Measurements from ENCODE around the gene PACSIN3.
A peak's percentile ranks its signal among the peaks of the same experiment; 100 is the strongest.
"Not testable (repeated sequence)": the region's sequence is repeated elsewhere in the genome, so short reads cannot be mapped to it uniquely, and the experiment has no call there.

The PACSIN3 gene

GRCh38 chr11:47192111-47192510, 5.9 kb upstream of the PACSIN3 start:
- no peak for DNase-seq (ENCODE audit: low read depth)

DNA sequence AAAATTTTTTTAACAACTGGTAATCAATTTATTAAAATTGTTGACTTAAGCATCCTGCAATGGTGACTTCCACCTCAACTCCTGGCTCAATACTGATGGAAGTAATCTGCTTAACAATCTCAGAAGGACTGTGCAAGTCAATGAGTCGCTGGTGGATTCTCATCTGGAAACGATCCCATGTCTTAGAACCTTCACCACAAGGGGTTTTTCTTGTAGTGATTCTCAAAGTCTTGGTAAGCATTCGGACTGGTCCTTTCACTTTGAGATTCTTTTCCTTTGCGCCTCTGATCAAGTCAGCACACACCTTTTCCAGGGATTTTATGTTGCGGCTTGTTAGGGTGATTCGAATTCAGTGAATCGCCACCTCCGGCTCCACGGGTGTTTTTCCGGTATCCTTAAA, 4.9 kb upstream of the PACSIN3 start:
- DNase-seq (ENCODE audit: low read depth), result not testable (repeated sequence)

GRCh38 chr11:47189100-47189834, 3.0 kb upstream of the PACSIN3 start:
- DNase-seq (ENCODE audit: low read depth), result no peak

DNA sequence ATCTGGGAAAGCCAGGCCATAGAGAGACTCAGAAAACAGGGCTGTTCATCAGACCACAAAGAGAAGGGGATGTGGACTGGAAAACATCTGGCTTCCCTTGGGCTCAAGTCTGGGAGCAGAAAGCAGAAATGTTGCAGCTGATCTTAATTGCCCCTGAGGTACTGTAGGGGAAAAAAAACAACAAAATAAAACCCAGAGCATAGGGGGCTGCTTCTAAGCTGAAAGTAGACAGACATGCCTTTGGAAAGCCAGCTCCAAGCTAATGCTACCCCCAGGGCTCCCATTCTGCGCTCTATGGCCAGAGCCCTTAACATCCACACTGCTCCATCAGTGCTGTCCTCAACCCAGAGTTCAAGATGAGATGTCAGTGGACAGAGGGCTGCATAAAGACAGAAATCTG, 2.0 kb upstream of the PACSIN3 start:
- DNase-seq (ENCODE audit: low read depth), result no peak

GRCh38 chr11:47187723-47188122, 1.5 kb upstream of the PACSIN3 start:
- DNase-seq (ENCODE audit: low read depth), result no peak

DNA sequence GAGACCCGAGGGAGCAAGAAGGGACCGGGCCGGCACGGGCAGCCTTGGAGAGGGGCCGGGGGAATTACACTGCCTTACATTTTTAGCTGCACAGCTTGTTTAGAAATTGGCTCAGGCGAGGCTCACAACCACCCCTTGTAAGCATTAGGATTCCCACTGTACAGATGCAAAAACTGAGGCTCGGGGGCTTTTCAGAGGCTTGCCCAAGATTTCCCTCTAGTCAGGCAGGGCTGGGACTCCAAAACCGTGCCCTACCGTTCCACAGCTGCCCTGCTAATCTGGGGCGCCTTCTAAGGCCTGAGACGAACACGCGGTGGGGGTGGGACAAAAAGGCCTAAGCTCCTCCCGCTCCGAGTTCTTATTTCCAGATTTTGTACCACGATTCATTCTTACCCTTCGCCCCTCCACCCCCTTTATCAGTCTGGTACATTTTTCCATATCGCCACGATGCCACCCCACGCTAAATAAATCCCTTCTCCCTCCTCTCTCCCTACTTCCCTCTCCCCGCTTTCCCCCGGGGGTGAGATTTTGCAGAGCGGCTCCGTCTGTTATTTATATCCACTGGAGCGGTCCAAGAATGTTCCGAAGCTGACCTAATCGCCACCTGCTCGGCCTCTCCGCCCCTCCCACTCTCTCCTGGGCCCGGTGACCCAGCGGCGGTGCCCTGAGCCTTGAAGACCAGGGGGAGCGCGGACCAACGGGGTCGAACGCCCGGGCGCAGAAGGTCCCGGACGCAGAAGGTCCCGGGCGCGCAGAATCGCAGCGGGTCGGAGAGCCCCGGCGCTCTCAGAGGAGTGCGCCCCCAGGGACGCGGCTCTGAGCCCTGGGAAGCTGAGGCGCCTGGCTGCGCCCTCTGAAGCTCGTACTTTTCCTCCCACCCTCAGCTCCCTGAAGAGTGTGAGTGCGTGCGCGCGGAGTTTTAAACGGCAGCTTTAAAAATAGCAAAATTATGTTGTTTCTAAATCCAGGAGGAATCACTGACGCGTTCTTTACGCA, 764 bp upstream of the PACSIN3 start:
- DNase-seq (ENCODE audit: low read depth), result no peak

DNA sequence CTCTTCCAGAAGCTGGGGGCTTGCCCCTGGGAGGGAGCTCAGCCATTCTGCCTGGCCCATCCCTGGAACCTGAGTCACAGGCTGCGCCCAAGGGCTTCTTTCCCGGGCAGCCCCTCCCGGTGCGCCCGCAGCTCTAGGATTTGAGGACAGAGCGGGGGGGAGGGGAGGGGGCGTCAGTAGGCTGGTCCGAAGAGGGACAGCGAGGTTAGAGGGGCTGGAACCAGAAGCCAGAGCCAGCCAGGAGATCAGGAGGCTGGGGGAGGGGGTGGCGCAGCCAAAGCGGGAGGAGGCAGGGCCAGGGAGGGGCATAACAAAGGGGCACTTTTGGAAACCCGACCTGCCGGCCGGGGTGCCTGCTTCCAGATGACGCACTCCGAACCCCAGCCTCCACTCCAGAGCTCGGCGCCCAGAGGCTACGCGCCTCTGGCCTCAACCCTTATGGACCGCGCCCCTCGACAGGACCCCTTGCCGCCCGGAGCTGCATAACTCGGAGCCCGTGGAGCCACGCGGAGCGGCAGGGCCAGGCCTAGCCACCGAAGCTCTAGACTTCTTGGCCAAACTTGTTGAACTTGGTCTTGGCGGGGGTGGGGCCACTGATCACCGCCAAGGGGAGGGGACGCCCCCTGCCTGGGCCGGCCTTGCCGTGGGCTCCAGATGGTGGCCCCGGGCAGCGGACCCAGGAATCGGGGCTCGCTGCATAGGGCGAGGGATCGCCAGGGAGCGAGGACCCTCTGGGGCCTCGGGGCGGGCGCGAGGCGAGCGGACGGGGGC, 744 bp downstream of the PACSIN3 start:
- no peak for DNase-seq (ENCODE audit: low read depth)

DNA sequence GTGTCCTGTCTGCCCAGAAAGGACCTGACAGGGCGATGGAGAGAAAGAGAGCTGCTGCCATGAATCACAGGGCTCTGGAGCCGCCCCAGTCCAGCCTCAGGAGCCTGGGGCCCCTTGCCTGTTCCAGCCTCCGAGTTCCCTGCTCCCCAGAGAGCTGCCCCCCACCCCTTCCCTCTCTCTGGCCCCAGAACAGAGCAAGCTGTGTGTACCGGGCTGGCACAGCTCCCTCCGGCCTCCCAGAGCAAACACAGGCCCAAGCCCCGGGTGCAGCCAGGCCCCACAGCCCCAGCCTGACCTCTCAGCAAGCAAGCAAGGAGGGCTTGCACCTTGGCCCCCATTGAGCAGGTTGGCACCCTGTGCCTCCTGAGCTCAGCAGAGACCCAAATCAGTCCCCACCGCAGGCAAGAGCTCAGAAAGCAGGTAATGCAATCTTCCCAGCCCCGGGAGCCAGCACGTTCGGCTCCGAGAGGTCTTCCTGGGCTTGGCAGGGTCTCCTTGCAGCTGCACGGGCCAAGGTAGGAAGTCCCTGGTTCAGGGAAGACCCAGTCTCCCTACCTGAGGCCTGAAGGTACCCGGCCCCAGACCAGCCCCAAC, 1.4 kb downstream of the PACSIN3 start:
- no peak for DNase-seq (ENCODE audit: low read depth)

DNA sequence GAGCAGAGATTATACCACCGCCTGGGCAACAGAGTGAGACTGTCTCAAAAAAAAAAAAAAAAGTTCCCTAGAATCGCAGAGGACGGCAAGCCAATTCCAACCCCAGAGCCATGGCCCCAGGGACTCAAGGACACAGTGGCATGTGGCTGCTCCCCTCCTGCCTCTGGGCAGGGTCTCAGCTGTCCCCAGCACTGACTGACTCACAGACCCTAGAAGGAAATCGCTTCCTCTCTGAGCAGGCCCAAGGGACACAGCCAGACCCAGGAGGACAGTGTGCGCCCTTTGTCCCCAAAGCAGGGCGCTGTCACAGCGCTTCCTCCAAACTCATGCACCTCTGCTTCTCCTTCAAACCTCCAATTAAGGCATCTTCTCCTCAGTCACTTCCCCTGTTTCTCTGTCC, 2.3 kb downstream of the PACSIN3 start:
- no peak for DNase-seq (ENCODE audit: low read depth)

DNA sequence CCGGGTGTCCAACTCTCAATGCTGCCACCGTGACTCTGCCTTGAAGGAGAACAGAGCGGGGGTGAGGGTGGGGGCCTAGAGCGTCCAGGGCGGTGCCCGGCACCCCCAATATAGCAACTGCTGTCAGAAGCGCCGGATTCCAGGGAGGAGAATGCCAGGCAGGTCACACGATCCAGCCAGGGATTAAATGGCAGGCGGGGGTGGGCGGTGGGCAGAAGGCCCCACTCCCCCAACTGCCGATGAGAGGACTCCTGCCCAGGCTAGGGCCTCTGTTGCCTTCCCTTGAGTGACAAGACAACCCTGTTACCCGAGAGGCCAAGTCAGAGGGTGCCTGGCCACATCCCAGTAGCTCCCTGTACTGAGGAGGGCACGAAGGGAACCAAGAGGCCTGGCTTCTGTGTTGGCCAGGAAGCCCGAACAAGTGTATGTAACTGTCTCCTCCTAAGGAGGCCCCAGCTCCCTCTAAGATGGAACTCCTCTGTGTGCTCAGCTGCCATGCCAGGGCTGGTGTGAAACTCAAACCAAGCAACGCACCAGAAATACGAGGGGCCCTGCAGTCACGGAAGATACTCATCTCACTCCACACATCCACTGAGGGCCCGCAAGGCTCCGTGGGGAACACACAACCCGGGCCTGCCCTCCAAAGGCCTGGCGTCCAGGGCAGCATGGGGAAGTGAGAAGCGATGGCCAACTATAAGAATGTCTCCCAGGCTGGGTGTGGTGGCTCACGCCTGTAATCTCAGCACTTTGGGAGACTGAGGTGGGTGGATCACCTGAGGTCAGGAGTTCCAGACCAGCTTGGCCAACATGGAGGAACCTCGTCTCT, 3.0 kb downstream of the PACSIN3 start:
- DNase-seq (ENCODE audit: low read depth), result no peak

GRCh38 chr11:47182380-47182779, 3.9 kb downstream of the PACSIN3 start:
- no peak for DNase-seq (ENCODE audit: low read depth)

GRCh38 chr11:47181271-47181670, 5.0 kb downstream of the PACSIN3 start:
- no peak for DNase-seq (ENCODE audit: low read depth)

- DNase-seq (ENCODE audit: low read depth), result no peak
These were observed 6.0 kb downstream of the PACSIN3 start for GRCh38 chr11:47180006-47180787.

DNA sequence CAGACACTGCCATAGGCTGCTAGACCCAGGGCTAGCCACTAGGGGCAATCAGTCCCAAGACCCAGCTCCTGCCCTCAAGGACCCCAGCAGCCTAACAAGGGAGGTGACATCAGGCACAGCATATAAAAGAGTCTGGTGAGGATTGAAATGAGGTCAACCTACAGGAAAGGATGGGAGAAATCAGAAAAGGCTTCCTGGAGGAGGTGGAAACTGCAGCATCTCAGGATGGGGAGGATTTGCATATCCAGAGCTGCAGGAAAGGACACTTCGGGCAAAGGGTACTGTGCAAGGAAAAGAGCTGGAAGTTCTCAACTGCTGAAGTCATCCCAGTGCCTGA, 6.6 kb downstream of the PACSIN3 start:
- no peak for DNase-seq (ENCODE audit: low read depth)

- DNase-seq (ENCODE audit: low read depth), result no peak
These were observed 7.2 kb downstream of the PACSIN3 start for GRCh38 chr11:47178737-47179654.

DNA sequence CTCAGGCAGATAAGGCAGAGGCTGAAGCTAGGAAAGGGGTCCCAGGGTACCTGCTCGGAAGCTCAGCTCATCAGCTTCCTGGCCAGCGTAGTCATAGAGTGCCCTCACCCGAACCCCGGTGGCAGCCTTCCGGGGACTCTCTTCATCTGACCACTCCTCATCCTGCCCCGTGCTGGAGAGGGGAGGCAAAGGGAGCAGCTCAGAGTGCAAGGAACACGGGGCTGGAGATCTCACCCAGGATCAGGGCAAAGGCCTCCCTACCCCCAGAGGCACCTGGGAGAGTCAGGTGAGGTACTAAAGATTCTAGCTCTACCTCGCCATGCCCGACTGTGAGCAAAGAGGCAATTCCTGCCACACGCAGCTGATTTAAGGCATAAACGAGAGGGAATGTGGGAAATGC, 7.9 kb downstream of the PACSIN3 start:
- no peak for DNase-seq (ENCODE audit: low read depth)

DNA sequence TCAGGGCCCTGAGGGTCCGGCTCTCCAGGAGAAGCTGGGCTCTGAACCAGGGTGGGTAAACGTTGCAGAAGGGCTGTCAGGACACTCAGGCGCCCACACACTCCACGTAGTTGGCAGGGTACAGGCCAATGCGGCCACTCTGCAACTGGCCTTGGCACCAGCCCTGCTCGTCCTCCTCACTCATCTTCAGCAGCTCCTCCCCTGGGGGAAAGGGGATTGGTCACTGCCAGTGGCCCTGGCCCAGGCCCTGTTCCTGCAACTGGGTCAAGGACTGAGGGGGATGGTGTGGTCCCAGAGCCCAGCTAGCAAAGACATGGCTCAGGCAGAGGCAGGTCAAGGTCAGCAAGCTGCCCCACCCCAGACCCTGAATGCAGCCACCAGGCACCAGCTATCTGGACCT, 8.4 kb downstream of the PACSIN3 start:
- DNase-seq (ENCODE audit: low read depth), result no peak

- DNase-seq (ENCODE audit: low read depth), result peak; percentile 55
These were observed 8.9 kb downstream of the PACSIN3 start for GRCh38 chr11:47177229-47177845.
